ENCODE results near the gene EHMT1. TPM values are rescaled to one million over a fixed set of nuclear protein-coding genes. Genes with fewer than 3 reads are reported as not detected.

EHMT1 gene
- total RNA-seq (2014; rRNA removed; shearing (Covaris generic)) = 39.1 and 42.7 TPM in 2 replicates
- polyA plus RNA-seq (2015; cell fraction: cytosol; rRNA removed) = 31.5 and 36.2 TPM in 2 replicates
- polyA plus RNA-seq (2015; cell fraction: nucleus; rRNA removed) = 71.4 and 71.6 TPM in 2 replicates

- DNase-seq (ENCODE audit: low read depth) = peak; percentile 68
Measured at GRCh38 chr9:137618105-137619067, at the start of gene EHMT1. Gene EHMT1 (plus strand): TSS chr9:137619005. CDS start chr9:137619029, 24 bp downstream.

DNA sequence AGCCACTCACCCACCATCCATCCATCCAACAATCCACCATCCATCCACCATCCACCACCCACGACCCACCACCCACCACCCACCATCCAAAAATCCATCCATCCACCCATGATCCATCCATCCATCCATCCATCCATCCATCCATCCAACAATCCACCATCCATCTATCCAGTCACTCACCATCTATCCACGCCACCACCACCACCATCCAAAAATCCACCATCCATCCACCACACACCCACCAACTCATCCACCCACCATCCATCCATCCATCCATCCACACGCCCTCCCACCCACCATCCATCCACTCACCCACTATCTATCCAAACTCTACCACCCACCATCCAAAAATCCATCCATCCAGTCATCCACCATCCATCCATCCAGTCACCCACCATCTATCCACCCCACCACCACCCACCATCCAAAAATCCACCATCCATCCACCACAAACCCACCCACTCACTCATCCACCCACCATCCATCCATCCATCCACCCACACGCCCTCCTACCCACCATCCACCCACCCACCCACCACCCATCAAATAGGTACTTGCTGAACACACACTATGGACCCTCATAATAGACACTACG is 49.1 kb upstream of the EHMT1 start:
- DNase-seq (ENCODE audit: low read depth) = no peak

DNA sequence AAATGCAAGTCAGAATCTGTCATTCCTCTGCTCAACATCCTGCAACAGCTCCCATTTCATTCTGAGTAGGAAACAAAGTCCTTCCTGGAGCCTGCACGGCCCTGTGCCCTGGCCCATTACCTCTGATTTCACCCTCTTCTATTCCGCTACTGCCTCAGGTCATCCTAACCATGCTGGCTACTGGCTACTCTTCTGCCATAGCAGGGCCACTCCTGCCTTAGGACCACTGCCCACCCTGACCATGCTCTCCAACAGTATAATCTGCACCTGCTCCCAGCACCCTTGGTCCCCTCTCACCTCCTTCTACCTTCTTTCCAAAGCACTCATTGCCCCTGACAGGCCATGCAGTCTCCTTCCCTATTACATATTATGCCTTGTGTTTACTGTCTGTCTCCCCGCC is 48.2 kb upstream of the EHMT1 start:
- DNase-seq (ENCODE audit: low read depth) = no peak

DNA sequence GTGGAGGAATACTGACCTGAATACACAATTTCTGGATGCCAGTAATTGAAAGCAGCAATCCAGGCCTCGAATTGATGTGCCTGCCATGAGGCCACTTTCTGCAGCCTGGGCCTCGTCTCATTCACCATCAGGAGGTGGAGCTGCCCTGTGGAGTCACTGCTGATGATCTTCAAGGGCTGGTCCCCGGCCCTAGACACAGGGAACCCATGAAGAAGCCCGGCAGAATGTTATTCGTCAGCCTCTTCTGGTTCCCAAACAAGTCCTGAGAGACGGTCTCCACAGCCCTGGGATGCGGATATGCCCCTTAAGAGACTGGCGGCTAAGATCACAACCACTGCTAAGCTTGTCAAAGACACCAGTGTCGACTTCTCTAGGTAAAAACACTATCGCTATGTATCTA is 44.6 kb upstream of the EHMT1 start:
- no peak for DNase-seq (ENCODE audit: low read depth)

DNA sequence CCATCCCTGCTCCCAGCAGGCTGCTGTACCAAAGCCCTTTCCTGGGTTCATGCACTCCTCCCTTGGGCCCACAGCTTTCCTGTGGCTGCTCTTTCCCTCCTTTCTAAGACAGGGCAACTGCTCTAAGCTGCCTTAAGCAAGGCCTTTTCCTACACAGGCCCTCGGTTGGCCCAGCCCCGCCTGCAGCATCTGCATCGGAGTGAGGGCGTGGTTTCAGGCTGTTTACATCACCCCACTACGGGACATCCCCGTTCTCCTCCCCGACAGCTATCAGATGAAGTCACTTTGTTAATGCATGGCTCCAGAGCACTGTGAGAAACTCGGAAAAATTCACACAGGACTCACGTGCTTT is 43.5 kb upstream of the EHMT1 start:
- DNase-seq (ENCODE audit: low read depth) = no peak

DNA sequence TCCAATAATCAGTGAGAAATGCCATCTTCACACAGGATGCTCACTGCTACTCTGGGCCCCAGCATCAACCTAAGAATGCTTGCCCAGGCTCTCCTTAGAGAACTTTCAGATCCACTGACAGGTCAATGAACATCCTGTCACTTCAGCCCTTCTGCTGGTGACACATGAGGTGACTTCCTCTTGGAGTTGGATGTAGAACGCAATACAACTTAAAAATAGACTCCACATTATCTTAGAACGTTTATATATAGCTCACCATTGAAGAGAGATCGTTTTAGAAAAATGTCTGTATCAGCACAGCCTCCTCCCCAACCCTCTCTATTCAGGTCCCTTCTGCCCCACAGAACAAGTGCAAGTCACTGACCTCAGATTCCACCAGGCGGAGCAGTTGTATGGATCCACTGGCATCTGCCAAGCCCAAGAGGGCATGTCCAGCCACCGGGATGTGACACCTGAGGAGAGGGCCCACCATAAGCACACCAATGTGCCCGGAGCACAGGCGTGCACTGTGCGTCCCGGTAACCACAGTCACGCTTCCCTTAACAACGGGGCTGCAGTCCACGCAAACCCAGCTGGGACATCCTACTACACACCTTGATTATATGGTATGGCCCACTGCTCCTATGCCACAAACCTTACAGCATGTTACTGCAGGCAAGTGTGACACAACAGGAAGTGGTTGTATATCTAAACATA is 42.9 kb upstream of the EHMT1 start:
- no peak for DNase-seq (ENCODE audit: low read depth)

- peak; percentile 86 for DNase-seq (ENCODE audit: low read depth)
Measured at GRCh38 chr9:137578518-137579258, 40.1 kb upstream of the EHMT1 start, which contains the start of gene DPH7. Gene DPH7 (minus strand): TSS chr9:137578925. CDS start chr9:137578777, 148 bp downstream.

DNA sequence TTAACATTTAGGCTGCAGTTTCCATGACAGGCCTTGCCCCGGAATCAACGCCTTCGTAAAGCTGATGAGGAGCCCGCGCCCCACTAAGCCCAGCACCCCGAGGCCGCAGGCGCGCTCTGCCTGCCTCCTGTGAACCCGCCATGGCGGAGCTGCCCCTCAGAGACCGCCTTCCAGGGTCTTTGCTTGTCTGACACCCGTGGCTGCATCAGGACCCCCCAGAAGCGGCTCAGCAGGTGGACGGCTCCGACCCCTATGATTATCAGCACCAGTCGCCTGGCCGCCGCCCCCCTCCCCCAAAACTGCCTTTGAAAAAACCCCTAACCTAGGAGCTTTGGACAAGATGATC is 39.6 kb upstream of the EHMT1 start:
- no peak for DNase-seq (ENCODE audit: low read depth)

GRCh38 chr9:137580209-137580953 is 38.4 kb upstream of the EHMT1 start:
- no peak for DNase-seq (ENCODE audit: low read depth)

DNA sequence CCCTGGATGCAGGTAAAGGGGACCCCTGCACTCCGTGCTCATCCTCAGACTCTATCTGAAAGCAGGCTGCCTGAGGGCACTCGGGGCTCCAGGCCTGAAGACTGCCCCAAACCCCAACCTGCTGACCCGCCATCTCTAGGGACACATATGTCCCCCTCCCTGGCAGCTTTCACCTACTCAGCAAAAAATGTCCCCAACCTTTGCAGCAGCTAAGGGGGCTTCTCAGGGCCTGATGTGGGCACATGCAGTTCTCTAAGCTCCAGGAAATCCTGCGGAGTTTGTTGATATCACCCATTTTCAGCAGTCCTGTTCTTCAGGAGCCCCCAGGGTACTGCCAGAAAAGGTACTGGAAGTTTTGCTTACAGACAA is 37.9 kb upstream of the EHMT1 start:
- no peak for DNase-seq (ENCODE audit: low read depth)

DNA sequence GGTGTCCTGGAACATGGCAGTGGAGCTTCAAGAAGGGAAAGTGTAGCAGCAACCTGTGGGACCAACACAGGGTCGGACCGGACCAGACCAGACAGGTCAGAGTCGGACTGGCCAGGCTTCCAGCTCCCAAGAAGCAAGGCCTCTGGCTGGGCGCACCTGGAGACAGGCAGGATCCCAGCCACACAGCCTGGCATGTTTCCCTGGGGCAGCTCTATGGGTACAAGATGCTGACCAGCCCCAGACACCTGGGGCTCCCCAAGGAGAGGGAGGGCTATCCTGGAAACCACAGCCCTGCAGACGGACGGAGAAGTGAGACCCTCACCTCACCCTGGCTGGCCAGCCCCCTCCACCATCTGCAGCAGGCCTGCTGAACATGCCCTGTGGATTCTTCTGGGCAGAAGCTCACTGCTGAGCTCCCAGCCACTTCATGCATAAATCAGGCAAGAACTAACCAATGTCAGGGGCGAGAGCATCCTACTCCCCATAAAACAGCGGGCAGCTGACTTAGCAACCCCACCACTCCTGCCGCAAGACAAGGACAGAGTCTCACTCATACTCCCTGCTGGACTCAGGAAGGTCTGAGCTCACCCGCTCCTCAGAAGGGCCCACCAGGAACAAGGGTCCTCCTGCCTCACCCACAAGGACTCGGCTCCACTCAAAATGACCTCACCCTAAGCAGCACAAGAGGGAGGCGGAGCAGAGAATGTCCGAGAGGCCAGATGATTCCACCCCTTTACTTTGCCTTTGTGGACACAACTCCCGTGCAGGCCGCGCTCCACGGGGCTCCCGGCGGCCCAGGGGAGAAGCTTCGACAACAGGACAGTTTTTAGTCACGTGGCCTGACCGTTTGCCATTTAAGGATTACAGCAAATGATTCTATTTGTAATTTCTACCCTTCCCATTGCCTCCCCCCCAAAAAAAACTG is 37.2 kb upstream of the EHMT1 start:
- DNase-seq (ENCODE audit: low read depth) = no peak

- no peak for DNase-seq (ENCODE audit: low read depth)
Measured at GRCh38 chr9:137582286-137582860, 36.4 kb upstream of the EHMT1 start.

DNA sequence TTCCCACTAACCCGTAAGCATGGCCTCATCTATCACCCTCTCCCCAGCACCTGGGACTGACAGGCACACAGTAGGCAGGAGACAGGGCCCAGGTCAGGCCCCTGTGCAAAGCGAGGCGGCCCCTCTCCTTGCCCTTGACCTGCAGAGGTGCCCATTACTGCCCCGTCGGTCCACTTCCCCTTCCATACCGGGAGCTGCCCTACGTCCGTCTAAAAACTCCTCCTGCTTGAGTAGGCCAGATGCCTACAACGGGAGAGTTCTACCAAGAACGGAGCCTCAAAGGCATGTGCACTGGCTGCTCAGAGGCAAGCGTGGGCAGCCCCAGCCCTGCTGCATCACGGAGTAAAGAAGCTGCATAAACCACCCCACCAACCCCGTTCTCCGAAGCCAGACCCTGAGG is 35.5 kb upstream of the EHMT1 start:
- DNase-seq (ENCODE audit: low read depth) = no peak

GRCh38 chr9:137583957-137584356 is 34.8 kb upstream of the EHMT1 start:
- no peak for DNase-seq (ENCODE audit: low read depth)

DNA sequence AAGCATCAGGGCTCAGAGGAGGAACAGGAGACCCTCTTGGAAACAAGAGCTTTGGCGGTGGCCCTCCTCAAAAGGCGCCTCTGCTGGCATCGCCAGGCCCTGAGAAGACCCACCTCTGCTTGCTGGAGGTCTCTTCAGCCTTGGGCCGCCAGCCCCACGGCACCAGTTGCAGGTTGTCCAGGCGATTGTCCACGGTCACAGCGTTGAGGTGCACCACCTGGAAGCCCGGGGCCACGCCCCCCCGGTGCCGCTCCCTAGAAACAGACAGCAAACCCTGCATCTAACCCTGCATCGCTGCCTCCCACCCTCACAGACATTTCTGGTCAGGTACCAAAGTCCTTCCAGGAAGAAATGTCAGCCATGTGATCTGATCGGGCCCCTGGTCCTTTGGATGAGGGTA is 32.0 kb upstream of the EHMT1 start:
- no peak for DNase-seq (ENCODE audit: low read depth)

GRCh38 chr9:137588311-137588710 is 30.5 kb upstream of the EHMT1 start:
- no peak for DNase-seq (ENCODE audit: low read depth)

GRCh38 chr9:137588891-137589290 is 29.9 kb upstream of the EHMT1 start:
- no peak for DNase-seq (ENCODE audit: low read depth)

- DNase-seq (ENCODE audit: low read depth) = no peak
Measured at GRCh38 chr9:137589441-137590122, 29.2 kb upstream of the EHMT1 start.

DNA sequence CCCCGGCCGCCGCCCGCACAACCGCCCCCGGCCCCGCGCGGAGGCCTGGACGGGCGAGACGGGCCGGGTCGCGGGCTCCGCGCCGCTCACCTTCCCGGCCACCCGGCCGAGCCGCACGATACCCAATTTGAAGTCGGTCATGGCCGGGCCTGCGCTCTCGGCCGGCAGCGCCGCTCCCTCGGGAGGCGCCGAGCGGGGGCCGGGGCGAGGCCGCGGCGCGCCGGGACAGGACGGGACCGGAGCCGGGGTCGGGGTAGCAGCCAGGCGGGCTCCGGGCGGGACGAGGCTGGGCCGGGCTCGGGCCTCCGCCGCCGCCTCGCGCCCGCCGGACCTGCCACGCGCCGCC is 28.7 kb upstream of the EHMT1 start:
- DNase-seq (ENCODE audit: low read depth) = no peak

Measured in HT1080 (cell line).